HepG2 (cell line): Measurements from ENCODE around the gene ZNF714. TPM values are rescaled to one million over a fixed set of nuclear protein-coding genes. Genes with fewer than 3 reads are reported as not detected.

Experiments
- AGO2 ChIP-seq: fragments of 200-400 bp; formaldehyde crosslinking; optimal IDR thresholded peaks from 2 replicates; pipeline ENCODE3; 2017; ENCODE audit warnings: mild to moderate bottlenecking, low read depth, low read length, moderate library complexity
- DNMT1 ChIP-seq: sonication (generic); formaldehyde crosslinking; IDR thresholded peaks from 2 replicates; pipeline ENCODE4 v1.5.1; 2020; ENCODE audit warnings: mild to moderate bottlenecking, missing genetic modification reagents
- DNMT3B ChIP-seq: conservative IDR thresholded peaks from 2 replicates; pipeline ENCODE4 v1.6.1; 2016; ENCODE audit warnings: missing biosample characterization, control low read depth
- ETS1 ChIP-seq: sonication (generic); formaldehyde crosslinking; IDR thresholded peaks from 2 replicates; pipeline ENCODE4 v1.4.0; 2020; ENCODE audit warnings: missing genetic modification reagents
- IKZF1 ChIP-seq: fragments of 450-650 bp; IDR thresholded peaks from 2 replicates; pipeline ENCODE4 v1.7.1; 2016
- MAZ ChIP-seq, 2 experiments: sonication (generic) in 1 of 2; formaldehyde crosslinking in 1 of 2; IDR thresholded peaks; 2 replicates each; pipeline versions ENCODE4 v1.5.0 to v1.6.1; 2012 to 2020; ENCODE audit warnings: low read depth in 2 of 2, mild to moderate bottlenecking in 2 of 2, borderline replicate concordance in 1 of 2, improper control_type of control experiment in 1 of 2, low read length in 1 of 2, missing genetic modification reagents in 1 of 2, moderate library complexity in 1 of 2
- MYPOP ChIP-seq: sonication (generic); formaldehyde crosslinking; IDR thresholded peaks from 2 replicates; pipeline ENCODE4 v1.8.1; 2023; ENCODE audit warnings: mild to moderate bottlenecking, moderate library complexity, missing genetic modification reagents
- NFKB2 ChIP-seq: sonication (generic); formaldehyde crosslinking; IDR thresholded peaks from 2 replicates; pipeline ENCODE4 v1.4.0; 2020; ENCODE audit warnings: missing genetic modification reagents, borderline replicate concordance
- NR2C2 ChIP-seq: sonication (generic); formaldehyde crosslinking; IDR thresholded peaks from 2 replicates; pipeline ENCODE4 v1.4.0; 2020; ENCODE audit warnings: missing genetic modification reagents, mild to moderate bottlenecking, moderate library complexity, borderline replicate concordance
- NRL ChIP-seq: sonication (generic); formaldehyde crosslinking; IDR thresholded peaks from 2 replicates; pipeline ENCODE4 v1.5.0; 2020; ENCODE audit warnings: missing genetic modification reagents, mild to moderate bottlenecking, moderate library complexity, borderline replicate concordance
- PHF8 ChIP-seq: sonication (generic); formaldehyde crosslinking; IDR thresholded peaks from 2 replicates; pipeline ENCODE4 v1.5.0; 2020; ENCODE audit warnings: missing genetic modification reagents
- TFDP1 ChIP-seq: IDR thresholded peaks from 2 replicates; pipeline ENCODE4 v1.6.1; 2016; ENCODE audit warnings: missing compliant biosample characterization, missing genetic modification reagents, borderline replicate concordance
- TFE3 ChIP-seq: IDR thresholded peaks from 2 replicates; pipeline ENCODE4 v1.6.1; 2016
- ZFP62 ChIP-seq: sonication (generic); formaldehyde crosslinking; IDR thresholded peaks from 2 replicates; pipeline ENCODE4 v1.4.0; 2020; ENCODE audit warnings: missing genetic modification reagents
- ZFP82 ChIP-seq: sonication (generic); formaldehyde crosslinking; IDR thresholded peaks from 2 replicates; pipeline ENCODE4 v1.5.1; 2020; ENCODE audit warnings: mild to moderate bottlenecking, missing genetic modification reagents, borderline replicate concordance
- ZNF124 ChIP-seq: sonication (generic); formaldehyde crosslinking; IDR thresholded peaks from 2 replicates; pipeline ENCODE4 v1.4.0; 2020; ENCODE audit warnings: missing genetic modification reagents
- ZNF232 ChIP-seq: sonication (generic); formaldehyde crosslinking; IDR thresholded peaks from 2 replicates; pipeline ENCODE4 v1.4.0; 2020; ENCODE audit warnings: missing genetic modification reagents, borderline replicate concordance
- ZNF570 ChIP-seq: sonication (generic); formaldehyde crosslinking; IDR thresholded peaks from 2 replicates; pipeline ENCODE4 v1.4.0; 2020; ENCODE audit warnings: mild to moderate bottlenecking, missing genetic modification reagents, borderline replicate concordance
- ZNF576 ChIP-seq: sonication (generic); formaldehyde crosslinking; IDR thresholded peaks from 2 replicates; pipeline ENCODE4 v1.4.0; 2020; ENCODE audit warnings: mild to moderate bottlenecking, missing genetic modification reagents
- ZNF589 ChIP-seq: sonication (generic); formaldehyde crosslinking; conservative IDR thresholded peaks from 2 replicates; pipeline ENCODE4 v1.8.0; 2022; ENCODE audit warnings: mild to moderate bottlenecking, moderate library complexity, missing genetic modification reagents
- ZSCAN12 ChIP-seq: sonication (generic); formaldehyde crosslinking; IDR thresholded peaks from 2 replicates; pipeline ENCODE4 v1.9.0; 2021; ENCODE audit warnings: mild to moderate bottlenecking, missing genetic modification reagents
- polyA plus RNA-seq, 8 experiments: library from polyadenylated mRNA; depleted of rRNA in 3 of 8; stranded (reverse) in 7 of 8; unstranded in 1 of 8; fragments of >200 nt; fragmentation: Illumina TruSeq in 4 of 8; extraction: Trizol in 4 of 8; gene quantifications; 2 replicates each; pipeline versions ENCODE4 v1.2.1 to v1.2.3, GENCODE V29; 2011 to 2016; ENCODE audit warnings: low read depth in 4 of 8, missing spikeins in 1 of 8, mixed read lengths in 1 of 8; ENCODE audit not compliant: insufficient read depth in 1 of 8
- total RNA-seq, 5 experiments: library from RNA; depleted of rRNA; stranded (reverse); fragments of >200 nt; fragmentation: Illumina TruSeq; extraction: Trizol; gene quantifications; 2 replicates each; pipeline ENCODE4 v1.2.3, GENCODE V29; 2016; ENCODE audit warnings: low read depth in 1 of 5

Gene ZNF714
- total and polyA plus RNA-seq, 2 of the 13 experiments (the other 11 are each of a cell fraction or from before 2014, with no cell fraction given): 6.7 to 27.8 TPM

GRCh38 chr19:21082011-21082975, at the start of gene ZNF714 (continued):
- no peak for TF ChIP-seq ZNF570 (CRISPR knock-in tag)
- TF ChIP-seq AGO2: no peak
- no peak for TF ChIP-seq ETS1 (CRISPR knock-in tag)
- no peak for TF ChIP-seq IKZF1
- TF ChIP-seq ZSCAN12: no peak
- TF ChIP-seq MYPOP: no peak
- TF ChIP-seq NFKB2: no peak
- TF ChIP-seq NR2C2 (CRISPR knock-in tag): no peak
- no peak for TF ChIP-seq NRL (CRISPR knock-in tag)
- TF ChIP-seq ZFP62 (CRISPR knock-in tag): no peak
- no peak for TF ChIP-seq ZNF576 (CRISPR knock-in tag)
- no peak for TF ChIP-seq DNMT1 (CRISPR knock-in tag)
- no peak for TF ChIP-seq ZNF124 (CRISPR knock-in tag)
- TF ChIP-seq ZNF232 (CRISPR knock-in tag): no peak; the same call in 1 of the 2 replicates
- TF ChIP-seq ZNF589 (CRISPR knock-in tag): no peak
- TF ChIP-seq MAZ (IDR thresholded peaks at IDR 0.05; ENCODE audit: borderline replicate concordance, low read depth, low read length): no peak
- no peak for TF ChIP-seq MAZ (CRISPR knock-in tag; IDR thresholded peaks at IDR 0.05; ENCODE audit: low read depth)
- TF ChIP-seq ZFP82 (CRISPR knock-in tag): no peak
- peak; percentile 92 for TF ChIP-seq TFDP1 (CRISPR knock-in tag)
- peak; percentile 87 for TF ChIP-seq PHF8 (CRISPR knock-in tag)
- no peak for TF ChIP-seq DNMT3B (CRISPR knock-in tag)
- no peak for TF ChIP-seq TFE3 (CRISPR knock-in tag)
